ENCODE data around the gene TRAPPC11.

DNA sequence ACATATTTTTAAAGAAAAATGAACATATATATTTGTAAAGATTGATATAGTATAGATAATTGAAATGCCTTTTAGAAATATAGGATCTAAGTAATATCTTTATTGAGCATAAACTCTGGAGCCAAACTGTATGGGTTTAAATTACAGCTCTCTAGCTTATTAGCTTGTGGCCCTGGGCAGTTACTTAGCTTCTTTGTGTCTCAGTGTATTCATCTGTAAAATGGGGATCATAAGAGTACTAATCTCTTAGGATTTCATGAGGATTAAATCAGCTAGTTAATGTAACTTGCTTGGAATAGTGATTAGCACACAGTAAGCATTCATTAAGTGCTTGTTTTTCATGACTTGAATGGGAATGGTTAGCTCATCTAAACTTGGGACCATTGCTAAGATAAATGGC, 32.8 kb downstream of the TRAPPC11 start:
- TF ChIP-seq, protein P1, sequence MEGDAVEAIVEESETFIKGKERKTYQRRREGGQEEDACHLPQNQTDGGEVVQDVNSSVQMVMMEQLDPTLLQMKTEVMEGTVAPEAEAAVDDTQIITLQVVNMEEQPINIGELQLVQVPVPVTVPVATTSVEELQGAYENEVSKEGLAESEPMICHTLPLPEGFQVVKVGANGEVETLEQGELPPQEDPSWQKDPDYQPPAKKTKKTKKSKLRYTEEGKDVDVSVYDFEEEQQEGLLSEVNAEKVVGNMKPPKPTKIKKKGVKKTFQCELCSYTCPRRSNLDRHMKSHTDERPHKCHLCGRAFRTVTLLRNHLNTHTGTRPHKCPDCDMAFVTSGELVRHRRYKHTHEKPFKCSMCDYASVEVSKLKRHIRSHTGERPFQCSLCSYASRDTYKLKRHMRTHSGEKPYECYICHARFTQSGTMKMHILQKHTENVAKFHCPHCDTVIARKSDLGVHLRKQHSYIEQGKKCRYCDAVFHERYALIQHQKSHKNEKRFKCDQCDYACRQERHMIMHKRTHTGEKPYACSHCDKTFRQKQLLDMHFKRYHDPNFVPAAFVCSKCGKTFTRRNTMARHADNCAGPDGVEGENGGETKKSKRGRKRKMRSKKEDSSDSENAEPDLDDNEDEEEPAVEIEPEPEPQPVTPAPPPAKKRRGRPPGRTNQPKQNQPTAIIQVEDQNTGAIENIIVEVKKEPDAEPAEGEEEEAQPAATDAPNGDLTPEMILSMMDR (IDR thresholded peaks at IDR 0.05) = no peak
- TF ChIP-seq POLR2A (IDR thresholded peaks at IDR 0.05) = no peak

All from right lobe of liver (tissue), 4 donors.